Lower lobe of right lung (tissue), 2 donors: ENCODE data around the gene MID2. TPM values are rescaled to one million over a fixed set of nuclear protein-coding genes. Genes with fewer than 3 reads are reported as not detected.
"Not testable (repeated sequence)": the region's sequence is repeated elsewhere in the genome, so short reads cannot be mapped to it uniquely, and the experiment has no call there.

ENCODE experiments used
- ATAC-seq, 2 donors: fragments of 200-7000 bp; cut with Tn5 transposase; one replicate each; pipeline ENCODE4 v1.9.1; 2020 to 2022; ENCODE audit warnings: mild to moderate bottlenecking in 2 of 2, moderate library complexity in 2 of 2
- DNase-seq: peaks from one replicate; pipeline ENCODE4 v3.0.0-alpha.2; 2020
- H3K27ac ChIP-seq: fragments of 200-600 bp; one replicate; pipeline ENCODE4 v1.8.0; 2022
- H3K27me3 ChIP-seq: fragments of 200-600 bp; one replicate; pipeline ENCODE4 v1.8.0; 2022; ENCODE audit warnings: low read depth
- H3K36me3 ChIP-seq: fragments of 200-600 bp; one replicate; pipeline ENCODE4 v1.8.0; 2022; ENCODE audit warnings: mild to moderate bottlenecking
- H3K4me1 ChIP-seq: fragments of 200-600 bp; one replicate; pipeline ENCODE4 v1.8.0; 2022
- H3K4me3 ChIP-seq: fragments of 200-600 bp; one replicate; pipeline ENCODE4 v1.8.0; 2022; ENCODE audit warnings: mild to moderate bottlenecking
- H3K9me3 ChIP-seq: fragments of 200-600 bp; one replicate; pipeline ENCODE4 v1.8.0; 2022
- CTCF ChIP-seq: fragments of 200-600 bp; IDR thresholded peaks from one replicate; pipeline ENCODE4 v1.8.0; 2022; ENCODE audit warnings: antibody characterized with exemption, mild to moderate bottlenecking
- intact Hi-C: fragments of 100-400 bp; cut with DNase I; formaldehyde crosslinking; loops from one replicate; pipeline ENCODE4 v1.11.0; 2022
- total RNA-seq: library from RNA; stranded (reverse); fragmentation: NEBNext Ultra II Directional; extraction: Animal tissue kit (Norgen Biotek cat#: 25700); gene quantifications from one replicate; pipeline ENCODE4 v1.2.1, GENCODE V29; 2021
- donor health status: DM: no; HTN: yes; CAD: no; lungs with severe emphysema.

MID2 gene
- total RNA-seq, 1 donor from 2014 or later: 20.3 TPM

GRCh38 chrX:107804427-107804826 lies 21.2 kb upstream of the MID2 start:
- Histone ChIP-seq H3K36me3 (no peaks in the 10 kb centered on the region), H3K27me3 (no peaks in the 10 kb centered on the region), H3K27ac (no peak overlapping the region), H3K9me3 (no peaks in the 10 kb centered on the region), H3K4me3 (no peak overlapping the region), H3K4me1 (no peaks in the 10 kb centered on the region)
- intact Hi-C loops: no loop called here
- DNase-seq (no peak), ATAC-seq (no peak)
- TF ChIP-seq CTCF: no peak

GRCh38 chrX:107805179-107805578 lies 20.5 kb upstream of the MID2 start:
- intact Hi-C loops: no loop called here

GRCh38 chrX:107810053-107810452 lies 15.6 kb upstream of the MID2 start:
- ATAC-seq, H3K4me1 ChIP-seq, H3K36me3 ChIP-seq, intact Hi-C loops, DNase-seq, H3K4me3 ChIP-seq, H3K27me3 ChIP-seq, H3K27ac ChIP-seq, H3K9me3 ChIP-seq: not testable (repeated sequence)

More at GRCh38 chrX:107805179-107805578, 20.5 kb upstream of the MID2 start:
- H3K9me3 ChIP-seq: no peaks in the 10 kb centered on the region
- H3K36me3 ChIP-seq: no peaks in the 10 kb centered on the region
- no peaks in the 10 kb centered on the region for H3K4me1 ChIP-seq
- no peak overlapping the region for H3K4me3 ChIP-seq
- H3K27ac ChIP-seq: no peak overlapping the region
- H3K27me3 ChIP-seq: no peaks in the 10 kb centered on the region
- DNase-seq (no peak), ATAC-seq (no peak)
- no peak for TF ChIP-seq CTCF

- no peak for TF ChIP-seq CTCF
- H3K27me3 ChIP-seq: no peaks in the 10 kb centered on the region
- ATAC-seq: no peak
- peaks cover 9% of the 10 kb centered on the region for H3K4me1 ChIP-seq
- no peak overlapping the region for H3K27ac ChIP-seq
- intact Hi-C loops: no loop called here
- H3K9me3 ChIP-seq: peaks cover 4% of the 10 kb centered on the region
- H3K4me3 ChIP-seq: no peak overlapping the region
- H3K36me3 ChIP-seq: no peaks in the 10 kb centered on the region
- no peak for DNase-seq
These were observed 6.7 kb upstream of the MID2 start for GRCh38 chrX:107818900-107819521.

GRCh38 chrX:107823042-107823441 lies 2.6 kb upstream of the MID2 start:
- no peak for ATAC-seq
- intact Hi-C loops: no loop called here
- DNase-seq: no peak
- Histone ChIP-seq H3K9me3 (peaks cover 4% of the 10 kb centered on the region), H3K4me3 (no peak overlapping the region), H3K4me1 (peaks cover 14% of the 10 kb centered on the region), H3K27me3 (no peaks in the 10 kb centered on the region), H3K36me3 (no peaks in the 10 kb centered on the region), H3K27ac (no peak overlapping the region)
- no peak for TF ChIP-seq CTCF

GRCh38 chrX:107823456-107823855 lies 2.2 kb upstream of the MID2 start:
- no peak overlapping the region for H3K27ac ChIP-seq
- H3K9me3 ChIP-seq: peaks cover 4% of the 10 kb centered on the region
- peaks cover 14% of the 10 kb centered on the region for H3K4me1 ChIP-seq
- H3K36me3 ChIP-seq: no peaks in the 10 kb centered on the region
- ATAC-seq: no peak
- no peak overlapping the region for H3K4me3 ChIP-seq
- no peak for DNase-seq
- H3K27me3 ChIP-seq: no peaks in the 10 kb centered on the region
- intact Hi-C loops: no loop called here
- TF ChIP-seq CTCF: no peak
